ENCODE measurements around the gene GDF15. TPM values are rescaled to one million over a fixed set of nuclear protein-coding genes. Genes with fewer than 3 reads are reported as not detected.

Gene GDF15
- total RNA-seq, 1 experiment from 2014 or later = 425 TPM

DNA sequence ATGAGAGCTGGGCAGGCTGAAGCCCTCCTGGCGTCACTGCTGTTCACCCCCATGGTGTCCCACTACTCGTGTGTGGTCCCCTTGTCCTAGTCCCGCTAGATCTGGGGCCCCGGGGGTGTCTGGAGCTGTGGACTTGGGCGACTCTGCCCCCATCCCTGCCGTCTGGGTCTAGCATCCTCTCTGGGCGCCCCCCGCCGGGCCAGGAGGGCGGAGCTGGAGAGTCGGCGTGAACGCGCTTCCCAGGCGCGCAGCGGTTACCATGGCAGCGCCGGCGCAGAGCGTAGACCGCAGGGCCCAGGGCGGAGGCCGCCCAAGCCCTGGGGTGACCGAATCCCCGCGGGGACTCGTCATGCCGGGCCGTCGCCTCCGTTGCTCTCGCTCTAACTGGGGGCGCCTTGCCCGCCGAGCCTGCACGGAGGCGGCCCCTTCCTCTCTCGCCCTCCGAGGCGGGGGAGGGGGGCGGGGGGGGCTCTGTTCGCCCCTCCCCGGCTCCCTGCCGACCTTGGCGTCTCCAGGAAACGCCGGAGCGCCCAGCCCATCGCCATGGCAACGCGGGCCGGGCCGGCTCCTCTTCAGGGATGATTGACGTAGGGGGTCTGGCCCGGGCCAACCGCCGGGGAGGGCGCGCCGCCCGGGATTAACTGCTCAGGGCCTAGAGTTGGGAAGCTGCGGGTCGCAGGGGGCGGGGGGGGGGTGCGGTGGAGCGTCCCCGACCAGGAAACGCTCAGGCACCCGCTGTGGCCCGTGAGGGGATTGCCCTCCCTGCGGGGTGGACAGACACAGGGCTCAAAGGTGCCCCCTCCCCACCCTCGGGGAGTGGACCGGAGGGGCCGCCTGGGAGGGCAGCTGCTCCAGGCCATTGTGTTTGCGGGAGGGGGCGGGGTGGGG, 43.1 kb downstream of the GDF15 start:
- Histone ChIP-seq H3K79me2 (ENCODE audit: insufficient read depth, low read length) (peaks cover 31% of the 10 kb centered on the region), H3K4me3 (replicated peaks in 1 of 2; ENCODE audit: low read depth in 1 of 2, low read length in 2 of 2) (no peak overlapping the region), H3K27me3 (ENCODE audit: insufficient read depth, low read length) (no peaks in the 10 kb centered on the region), H4K20me1 (ENCODE audit: insufficient read depth) (no peaks in the 10 kb centered on the region), H3K4me1 (ENCODE audit: control insufficient read depth in 1 of 2, insufficient read depth in 2 of 2, low read length in 2 of 2) (peaks cover 9 to 27% of the 10 kb centered on the region in 2 experiments; a peak in 3 of 4 replicates), H2AFZ (ENCODE audit: low read depth, low read length, poor library complexity, severe bottlenecking) (no peak overlapping the region), H3K9me3 (ENCODE audit: control insufficient read depth in 1 of 2, insufficient read depth in 1 of 2, low read depth in 1 of 2, low read length in 2 of 2) (no peaks in the 10 kb centered on the region), H3K9me2 (ENCODE audit: insufficient read depth) (no peaks in the 10 kb centered on the region), H3K36me3 (ENCODE audit: control insufficient read depth in 1 of 2, insufficient read depth in 2 of 2, low read length in 2 of 2) (peaks cover 0 to 5% of the 10 kb centered on the region in 2 experiments; a peak in 2 of 4 replicates), H3K4me2 (ENCODE audit: low read length) (no peak overlapping the region), H3K27ac (ENCODE audit: low read depth, low read length) (no peak overlapping the region), H3K9ac (ENCODE audit: low read length) (no peak overlapping the region)
- ChIA-PET CTCF (no interaction called here), RAD21 (ENCODE audit: low non-redundant PET in 1 of 2, low total read pairs in 2 of 2, uncharacterized antibody in 2 of 2, unreplicated experiment in 2 of 2) (no interaction called here), POLR2A (no interaction called here)
- ATAC-seq = no peak
- no TSS peak for BruUV-seq (replicated peaks)
- TF ChIP-seq TCF7L2 (IDR thresholded peaks at IDR 0.05; ENCODE audit: borderline replicate concordance, extremely low read depth, insufficient read depth, insufficient read length) (no peak), SIN3A (IDR thresholded peaks at IDR 0.05; ENCODE audit: low read depth) (no peak), JUND (IDR thresholded peaks at IDR 0.05) (no peak), EGR1 (IDR thresholded peaks at IDR 0.05; ENCODE audit: low read depth) (no peak), SP1 (IDR thresholded peaks at IDR 0.05; ENCODE audit: low read depth) (no peak), RAD21 (IDR thresholded peaks at IDR 0.05; ENCODE audit: low read depth) (no peak), EZH2 (IDR thresholded peaks at IDR 0.05) (no peak), FOSL1 (IDR thresholded peaks at IDR 0.05; ENCODE audit: low read depth) (no peak), CBX3 (IDR thresholded peaks at IDR 0.05; ENCODE audit: low read depth) (no peak), POLR2AphosphoS5 (IDR thresholded peaks at IDR 0.05; ENCODE audit: low read depth, low read length) (no peak)
- TF ChIP-seq, protein P1, sequence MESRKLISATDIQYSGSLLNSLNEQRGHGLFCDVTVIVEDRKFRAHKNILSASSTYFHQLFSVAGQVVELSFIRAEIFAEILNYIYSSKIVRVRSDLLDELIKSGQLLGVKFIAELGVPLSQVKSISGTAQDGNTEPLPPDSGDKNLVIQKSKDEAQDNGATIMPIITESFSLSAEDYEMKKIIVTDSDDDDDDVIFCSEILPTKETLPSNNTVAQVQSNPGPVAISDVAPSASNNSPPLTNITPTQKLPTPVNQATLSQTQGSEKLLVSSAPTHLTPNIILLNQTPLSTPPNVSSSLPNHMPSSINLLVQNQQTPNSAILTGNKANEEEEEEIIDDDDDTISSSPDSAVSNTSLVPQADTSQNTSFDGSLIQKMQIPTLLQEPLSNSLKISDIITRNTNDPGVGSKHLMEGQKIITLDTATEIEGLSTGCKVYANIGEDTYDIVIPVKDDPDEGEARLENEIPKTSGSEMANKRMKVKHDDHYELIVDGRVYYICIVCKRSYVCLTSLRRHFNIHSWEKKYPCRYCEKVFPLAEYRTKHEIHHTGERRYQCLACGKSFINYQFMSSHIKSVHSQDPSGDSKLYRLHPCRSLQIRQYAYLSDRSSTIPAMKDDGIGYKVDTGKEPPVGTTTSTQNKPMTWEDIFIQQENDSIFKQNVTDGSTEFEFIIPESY (IDR thresholded peaks at IDR 0.05; ENCODE audit: extremely low read depth, insufficient replicate concordance, low read length) = no peak
- intact Hi-C loops (cut with micrococcal nuclease) = no loop called here
- no peak for DNase-seq (ENCODE audit: low read depth, low spot score)

Measured in HCT116 (cell line).